Endothelial cell of umbilical vein (primary cell): Measurements from ENCODE around the gene BHLHA15. TPM values are rescaled to one million over a fixed set of nuclear protein-coding genes. Genes with fewer than 3 reads are reported as not detected.

Experiments used
- BruUV-seq: library from RNA; stranded (reverse); fragments of 400-500 nt; replicated peaks from 2 replicates; lab custom pipeline; 2021; lab: Mats Ljungman, UMichigan
- CTCF ChIA-PET: fragments of 300-600, 350-600 bp; sonication (Branson Sonifier 250); formaldehyde crosslinking; loops from one replicate; lab custom pipeline; 2021; ENCODE audit warnings: antibody characterized with exemption, inconsistent platforms; lab: Charles Lee
- POLR2A ChIA-PET: fragments of 300-600, 350-600 bp; sonication (Branson Sonifier 250); formaldehyde crosslinking; loops from one replicate; lab custom pipeline; 2021; ENCODE audit warnings: antibody characterized with exemption, inconsistent platforms; lab: Charles Lee
- DNase-seq: peaks from one replicate; pipeline ENCODE4 v3.0.0-alpha.2; 2011; ENCODE audit warnings: low read depth, low spot score
- FAIRE-seq: peaks from 2 replicates; lab custom pipeline; 2011; peaks lifted over from hg19 to GRCh38; lab: Jason Lieb, UNC
- H2AFZ ChIP-seq: 2 replicates; pipeline ENCODE4 v1.6.0; 2012; ENCODE audit warnings: low read depth, low read length, control low read depth, inconsistent platforms
- H3K27ac ChIP-seq: 2 replicates; pipeline ENCODE4 v1.5.1; 2011; ENCODE audit warnings: low read depth, mild to moderate bottlenecking, control low read depth, low read length, moderate library complexity; ENCODE audit not compliant: insufficient read depth
- H3K27me3 ChIP-seq, 2 experiments: 2 replicates each; pipeline versions ENCODE4 v1.6.0 to v1.6.1; 2011; ENCODE audit warnings: low read length in 2 of 2, mixed read lengths in 1 of 2; ENCODE audit not compliant: control insufficient read depth in 2 of 2, insufficient read depth in 2 of 2
- H3K36me3 ChIP-seq, 2 experiments: 2 replicates in 1 of 2; 3 replicates in 1 of 2; pipeline ENCODE4 v1.5.1; 2011; ENCODE audit warnings: low read length in 2 of 2, mild to moderate bottlenecking in 1 of 2, moderate library complexity in 1 of 2; ENCODE audit not compliant: control insufficient read depth in 2 of 2, insufficient read depth in 2 of 2; ENCODE audit errors: extremely low read depth in 1 of 2
- H3K4me1 ChIP-seq: 3 replicates; pipeline ENCODE4 v1.5.1; 2011; ENCODE audit warnings: mild to moderate bottlenecking, low read length; ENCODE audit not compliant: control insufficient read depth, insufficient read depth; ENCODE audit errors: extremely low read depth
- H3K4me2 ChIP-seq: 2 replicates; pipeline ENCODE4 v1.6.1; 2011; ENCODE audit warnings: low read length, control low read depth, mixed read lengths; ENCODE audit not compliant: insufficient read depth
- H3K4me3 ChIP-seq, 3 experiments: fragments of 200-600 bp in 1 of 3; sonication (generic), shearing (Covaris generic) in 1 of 3; replicated peaks in 1 of 3; 2 replicates each; pipeline ENCODE4 v1.5.1; 2011 to 2016; ENCODE audit warnings: control low read depth in 3 of 3, low read length in 3 of 3, mild to moderate bottlenecking in 2 of 3, inconsistent platforms in 1 of 3, low read depth in 1 of 3, moderate library complexity in 1 of 3; ENCODE audit not compliant: insufficient read depth in 1 of 3
- H3K79me2 ChIP-seq: 2 replicates; pipeline ENCODE4 v1.6.0; 2012; ENCODE audit warnings: low read length, inconsistent platforms; ENCODE audit not compliant: control insufficient read depth, insufficient read depth
- H3K9ac ChIP-seq: replicated peaks from 2 replicates; pipeline ENCODE3; 2011; ENCODE audit warnings: low read length, control low read depth; ENCODE audit not compliant: insufficient read depth; ENCODE audit errors: extremely low read depth
- H3K9me1 ChIP-seq: replicated peaks from 3 replicates; pipeline ENCODE4 v1.6.0; 2011; ENCODE audit warnings: mild to moderate bottlenecking, low read length; ENCODE audit not compliant: control insufficient read depth, insufficient read depth; ENCODE audit errors: extremely low read depth
- H3K9me3 ChIP-seq: replicated peaks from 2 replicates; pipeline ENCODE4 v1.5.1; 2012; ENCODE audit warnings: low read length, inconsistent platforms; ENCODE audit not compliant: control insufficient read depth, insufficient read depth
- H4K20me1 ChIP-seq: replicated peaks from 2 replicates; pipeline ENCODE3; 2011; ENCODE audit warnings: mild to moderate bottlenecking, low read length; ENCODE audit not compliant: control insufficient read depth, insufficient read depth; ENCODE audit errors: extremely low read depth
- EZH2 ChIP-seq: IDR thresholded peaks from 2 replicates; pipeline ENCODE4 v1.6.1; 2012; ENCODE audit warnings: borderline replicate concordance, low read depth, mild to moderate bottlenecking, moderate library complexity, low read length, inconsistent platforms; ENCODE audit not compliant: severe bottlenecking
- FOS ChIP-seq: IDR thresholded peaks from 2 replicates; pipeline ENCODE4 v1.6.1; 2011; ENCODE audit warnings: mild to moderate bottlenecking, low read length, moderate library complexity, borderline replicate concordance; ENCODE audit not compliant: insufficient read depth
- GATA2 ChIP-seq: IDR thresholded peaks from 2 replicates; pipeline ENCODE4 v1.7.0; 2011; ENCODE audit warnings: low read depth, mild to moderate bottlenecking, moderate library complexity, mixed read lengths, low read length; ENCODE audit not compliant: insufficient read length, insufficient read depth
- JUN ChIP-seq: IDR thresholded peaks from 2 replicates; pipeline ENCODE4 v1.6.1; 2011; ENCODE audit warnings: borderline replicate concordance, low read depth; ENCODE audit not compliant: insufficient read length, insufficient read depth
- MAX ChIP-seq: IDR thresholded peaks from 2 replicates; pipeline ENCODE4 v1.6.1; 2011; ENCODE audit not compliant: insufficient read depth, insufficient read length
- MYC ChIP-seq: IDR thresholded peaks from one replicate; pipeline ENCODE4 v1.6.1; 2011; ENCODE audit warnings: mild to moderate bottlenecking, low read depth, low read length
- POLR2A ChIP-seq: IDR thresholded peaks from 2 replicates; pipeline ENCODE4 v1.6.1; 2012; ENCODE audit warnings: low read depth, mild to moderate bottlenecking, control low read depth, low read length
- POLR2AphosphoS5 ChIP-seq: IDR thresholded peaks from 2 replicates; pipeline ENCODE4 v1.6.1; 2012; ENCODE audit warnings: low read depth, mild to moderate bottlenecking, control low read depth, low read length, moderate library complexity; ENCODE audit not compliant: insufficient read depth
- dilution Hi-C: fragments of 300-500 bp; cut with MboI; formaldehyde crosslinking; loops from one replicate; pipeline ENCODE4 v1.15.0; 2019; ENCODE audit warnings: low sequenced_read_pairs; ENCODE audit not compliant: extremely low pct_ligation_motif_present
- intact Hi-C: fragments of 100-400 bp; cut with micrococcal nuclease; formaldehyde crosslinking; loops from one replicate; pipeline ENCODE4 v1.10.0; 2022
- polyA plus RNA-seq, 4 experiments: library from polyadenylated mRNA; depleted of rRNA in 3 of 4; stranded (reverse) in 3 of 4; unstranded in 1 of 4; fragments of >200 nt; gene quantifications; 2 replicates each; pipeline versions ENCODE4 v1.2.1 to v1.2.3, GENCODE V29; 2011 to 2012; ENCODE audit warnings: missing spikeins in 1 of 4
- total RNA-seq: library from RNA; stranded (reverse); gene quantifications from 2 replicates; pipeline ENCODE4 v1.2.3, GENCODE V29; 2021
- TF ChIP-seq, protein P1 (sequence below), 2 donors: IDR thresholded peaks; 1 replicate in 1 of 2; 2 replicates in 1 of 2; pipeline ENCODE4 v1.5.1; 2011; ENCODE audit warnings: low read length in 2 of 2, mild to moderate bottlenecking in 2 of 2, moderate library complexity in 2 of 2, control low read depth in 1 of 2, inconsistent platforms in 1 of 2, low read depth in 1 of 2; ENCODE audit not compliant: insufficient read depth in 1 of 2; ENCODE audit errors: extremely low read depth in 1 of 2

Gene BHLHA15
- total and polyA plus RNA-seq, 2 donors (not counting 3 experiments of a cell fraction or from before 2014, with no cell fraction given) = 0.81 to 1.2 TPM

GRCh38 chr7:98229991-98230745, 18.9 kb downstream of the BHLHA15 start:
- H3K4me1 ChIP-seq = no peaks in the 10 kb centered on the region
- dilution Hi-C loops (no loop called here), intact Hi-C loops (no loop called here)
- FAIRE-seq (no peak), DNase-seq (no peak)
- no peak overlapping the region for H2AFZ ChIP-seq
- BruUV-seq = no TSS peak
- H3K36me3 ChIP-seq = peaks cover 2 to 37% of the 10 kb centered on the region in 2 experiments
- no peak for TF ChIP-seq FOS
- TF ChIP-seq MYC = no peak
- TF ChIP-seq EZH2 = no peak
- TF ChIP-seq POLR2AphosphoS5 = no peak
- TF ChIP-seq MAX = no peak
- TF ChIP-seq GATA2 = no peak
- no peak for TF ChIP-seq JUN
- no peak for TF ChIP-seq POLR2A
- TF ChIP-seq, protein P1, sequence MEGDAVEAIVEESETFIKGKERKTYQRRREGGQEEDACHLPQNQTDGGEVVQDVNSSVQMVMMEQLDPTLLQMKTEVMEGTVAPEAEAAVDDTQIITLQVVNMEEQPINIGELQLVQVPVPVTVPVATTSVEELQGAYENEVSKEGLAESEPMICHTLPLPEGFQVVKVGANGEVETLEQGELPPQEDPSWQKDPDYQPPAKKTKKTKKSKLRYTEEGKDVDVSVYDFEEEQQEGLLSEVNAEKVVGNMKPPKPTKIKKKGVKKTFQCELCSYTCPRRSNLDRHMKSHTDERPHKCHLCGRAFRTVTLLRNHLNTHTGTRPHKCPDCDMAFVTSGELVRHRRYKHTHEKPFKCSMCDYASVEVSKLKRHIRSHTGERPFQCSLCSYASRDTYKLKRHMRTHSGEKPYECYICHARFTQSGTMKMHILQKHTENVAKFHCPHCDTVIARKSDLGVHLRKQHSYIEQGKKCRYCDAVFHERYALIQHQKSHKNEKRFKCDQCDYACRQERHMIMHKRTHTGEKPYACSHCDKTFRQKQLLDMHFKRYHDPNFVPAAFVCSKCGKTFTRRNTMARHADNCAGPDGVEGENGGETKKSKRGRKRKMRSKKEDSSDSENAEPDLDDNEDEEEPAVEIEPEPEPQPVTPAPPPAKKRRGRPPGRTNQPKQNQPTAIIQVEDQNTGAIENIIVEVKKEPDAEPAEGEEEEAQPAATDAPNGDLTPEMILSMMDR (IDR thresholded peaks at IDR 0.05; ENCODE audit: extremely low read depth in 1 of 2, insufficient read depth in 1 of 2, low read depth in 1 of 2, low read length in 2 of 2) = no peak
- H3K4me2 ChIP-seq = no peak overlapping the region
- ChIA-PET CTCF (no interaction called here), POLR2A (no interaction called here)
- no peaks in the 10 kb centered on the region for H3K79me2 ChIP-seq
- H4K20me1 ChIP-seq = no peaks in the 10 kb centered on the region
- H3K27ac ChIP-seq = no peak overlapping the region
- H3K9me1 ChIP-seq = no peaks in the 10 kb centered on the region
- H3K9me3 ChIP-seq = no peaks in the 10 kb centered on the region
- no peaks in the 10 kb centered on the region for H3K27me3 ChIP-seq
- no peak overlapping the region for H3K9ac ChIP-seq
- H3K4me3 ChIP-seq = no peak overlapping the region
